Measurements from ENCODE around the gene FRS2.

FRS2 gene

GRCh38 chr12:69548687-69549086 is 78.5 kb downstream of the FRS2 start:
- H3K9me3 ChIP-seq = no peaks in the 10 kb centered on the region

GRCh38 chr12:69550569-69551350 is 80.6 kb downstream of the FRS2 start:
- Histone ChIP-seq H3K4me1 (peaks cover 5% of the 10 kb centered on the region; the same call in 1 of the 2 replicates), H3K4me3 (ENCODE audit: low read depth, low read length) (no peak overlapping the region), H3K36me3 (no peaks in the 10 kb centered on the region), H3K27me3 (no peaks in the 10 kb centered on the region), H3K9me3 (no peaks in the 10 kb centered on the region)
- TF ChIP-seq CTCF (IDR thresholded peaks at IDR 0.05; ENCODE audit: low read depth, low read length) = no peak
- no peak for DNase-seq

More at GRCh38 chr12:69548687-69549086, 78.5 kb downstream of the FRS2 start:
- Histone ChIP-seq H3K4me3 (ENCODE audit: low read depth, low read length) (no peak overlapping the region), H3K36me3 (no peaks in the 10 kb centered on the region), H3K27me3 (no peaks in the 10 kb centered on the region), H3K4me1 (peaks cover 2% of the 10 kb centered on the region; the same call in 1 of the 2 replicates)
- DNase-seq = no peak
- TF ChIP-seq CTCF (IDR thresholded peaks at IDR 0.05; ENCODE audit: low read depth, low read length) = no peak

GRCh38 chr12:69553628-69554248 is 83.5 kb downstream of the FRS2 start:
- Histone ChIP-seq H3K36me3 (no peaks in the 10 kb centered on the region), H3K4me1 (peaks cover 14% of the 10 kb centered on the region), H3K4me3 (ENCODE audit: low read depth, low read length) (no peak overlapping the region), H3K27me3 (no peaks in the 10 kb centered on the region), H3K9me3 (no peaks in the 10 kb centered on the region)
- peak; percentile 34 for DNase-seq
- TF ChIP-seq CTCF (IDR thresholded peaks at IDR 0.05; ENCODE audit: low read depth, low read length) = no peak

- Histone ChIP-seq H3K4me1 (peaks cover 14% of the 10 kb centered on the region), H3K9me3 (no peaks in the 10 kb centered on the region), H3K27me3 (no peaks in the 10 kb centered on the region), H3K36me3 (no peaks in the 10 kb centered on the region), H3K4me3 (ENCODE audit: low read depth, low read length) (no peak overlapping the region)
- no peak for TF ChIP-seq CTCF (IDR thresholded peaks at IDR 0.05; ENCODE audit: low read depth, low read length)
- no peak for DNase-seq
Measured at GRCh38 chr12:69555461-69555860, 85.3 kb downstream of the FRS2 start.

GRCh38 chr12:69556383-69556782 is 86.2 kb downstream of the FRS2 start:
- Histone ChIP-seq H3K27me3 (no peaks in the 10 kb centered on the region), H3K4me3 (ENCODE audit: low read depth, low read length) (no peak overlapping the region), H3K4me1 (peaks cover 14% of the 10 kb centered on the region), H3K36me3 (no peaks in the 10 kb centered on the region), H3K9me3 (no peaks in the 10 kb centered on the region)
- no peak for DNase-seq
- TF ChIP-seq CTCF (IDR thresholded peaks at IDR 0.05; ENCODE audit: low read depth, low read length) = no peak
